22Rv1 (cell line): ENCODE results near the gene CFAP43.

ENCODE experiments used
- CTCF ChIP-seq: fragments of 450-650 bp; IDR thresholded peaks from 2 replicates; pipeline ENCODE4 v1.5.1; 2017; ENCODE audit warnings: mild to moderate bottlenecking
- ZFX ChIP-seq: fragments of 450-650 bp; IDR thresholded peaks from 2 replicates; pipeline ENCODE4 v1.6.1; 2017; ENCODE audit warnings: antibody characterized with exemption, borderline replicate concordance

- no peak for TF ChIP-seq CTCF
- TF ChIP-seq ZFX: no peak
Measured at GRCh38 chr10:104264783-104265182, 32.6 kb upstream of the CFAP43 start.
